ENCODE data around the gene MYO19.

MYO19 gene, protein sequence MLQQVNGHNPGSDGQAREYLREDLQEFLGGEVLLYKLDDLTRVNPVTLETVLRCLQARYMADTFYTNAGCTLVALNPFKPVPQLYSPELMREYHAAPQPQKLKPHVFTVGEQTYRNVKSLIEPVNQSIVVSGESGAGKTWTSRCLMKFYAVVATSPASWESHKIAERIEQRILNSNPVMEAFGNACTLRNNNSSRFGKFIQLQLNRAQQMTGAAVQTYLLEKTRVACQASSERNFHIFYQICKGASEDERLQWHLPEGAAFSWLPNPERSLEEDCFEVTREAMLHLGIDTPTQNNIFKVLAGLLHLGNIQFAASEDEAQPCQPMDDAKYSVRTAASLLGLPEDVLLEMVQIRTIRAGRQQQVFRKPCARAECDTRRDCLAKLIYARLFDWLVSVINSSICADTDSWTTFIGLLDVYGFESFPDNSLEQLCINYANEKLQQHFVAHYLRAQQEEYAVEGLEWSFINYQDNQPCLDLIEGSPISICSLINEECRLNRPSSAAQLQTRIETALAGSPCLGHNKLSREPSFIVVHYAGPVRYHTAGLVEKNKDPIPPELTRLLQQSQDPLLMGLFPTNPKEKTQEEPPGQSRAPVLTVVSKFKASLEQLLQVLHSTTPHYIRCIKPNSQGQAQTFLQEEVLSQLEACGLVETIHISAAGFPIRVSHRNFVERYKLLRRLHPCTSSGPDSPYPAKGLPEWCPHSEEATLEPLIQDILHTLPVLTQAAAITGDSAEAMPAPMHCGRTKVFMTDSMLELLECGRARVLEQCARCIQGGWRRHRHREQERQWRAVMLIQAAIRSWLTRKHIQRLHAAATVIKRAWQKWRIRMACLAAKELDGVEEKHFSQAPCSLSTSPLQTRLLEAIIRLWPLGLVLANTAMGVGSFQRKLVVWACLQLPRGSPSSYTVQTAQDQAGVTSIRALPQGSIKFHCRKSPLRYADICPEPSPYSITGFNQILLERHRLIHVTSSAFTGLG

DNA sequence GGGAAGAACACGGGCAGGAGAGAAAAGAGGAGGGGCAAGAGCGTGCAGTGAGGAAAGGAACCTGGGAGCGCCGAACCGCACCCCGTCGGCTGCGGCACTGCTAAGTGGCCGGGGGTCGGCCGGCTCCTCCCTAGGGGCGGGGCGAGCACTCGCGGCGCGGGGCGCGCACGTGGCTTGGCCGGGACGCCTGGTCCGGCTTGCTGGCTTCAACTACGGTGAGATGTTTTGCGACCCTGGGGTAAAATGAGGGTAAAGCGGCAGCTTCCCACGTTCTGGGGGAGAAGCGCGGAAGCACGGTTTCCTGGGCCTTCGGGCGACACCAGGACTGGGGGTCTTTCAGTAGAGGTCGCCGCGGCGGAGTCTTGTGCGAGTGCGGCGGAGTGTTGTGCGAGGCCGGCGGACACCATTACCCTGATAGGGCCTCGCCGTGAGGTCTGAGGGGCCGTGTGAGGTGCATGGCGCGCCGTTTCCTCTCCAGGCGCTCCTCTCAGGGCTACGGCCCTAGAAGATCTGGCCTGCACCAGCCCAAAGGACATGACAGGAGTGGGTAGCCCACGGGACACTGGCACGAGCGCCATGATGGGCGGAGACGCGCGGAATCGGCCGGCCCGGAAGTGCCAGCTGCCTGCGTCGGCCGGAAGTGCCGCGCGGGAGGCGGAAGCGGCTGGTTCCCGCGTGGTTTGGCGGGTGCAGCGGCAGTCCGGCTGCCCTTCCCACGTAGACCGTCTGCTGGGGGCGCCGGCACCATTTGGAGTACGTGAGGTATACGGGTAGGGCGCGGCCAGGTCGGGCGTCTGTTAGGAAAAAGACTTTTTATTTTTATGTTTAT is at the start of gene MYO19, which contains the start of gene PIGW:
MYO19 (minus strand) TSS at position 29 of the 829 bp plus-strand sequence. CDS start 2,330 bp downstream, outside the sequence.
PIGW (plus strand) TSS at position 148 of the 829 bp plus-strand sequence. CDS start 2,115 bp downstream, outside the sequence.
- DNase-seq (ENCODE audit: low spot score) = peak; percentile 94

DNA sequence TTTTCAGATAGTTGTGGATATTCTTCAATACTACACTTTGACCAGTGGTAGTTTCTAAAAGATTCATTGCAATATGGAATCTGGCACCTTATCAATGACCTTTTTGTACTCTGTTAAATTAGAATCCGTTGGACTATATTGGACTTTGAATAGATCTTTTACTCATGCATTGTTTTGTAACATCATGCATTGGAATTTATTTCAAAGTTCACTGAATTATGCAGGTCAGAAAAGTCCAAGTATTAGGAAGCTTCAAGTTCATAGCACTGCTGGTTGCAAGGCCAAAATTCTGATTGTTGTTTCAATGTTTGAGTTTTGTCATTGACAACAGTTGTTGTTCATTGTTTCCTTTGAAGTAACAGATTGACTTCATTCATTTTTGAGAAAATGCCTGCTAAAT is 49.1 kb upstream of the MYO19 start:
- DNase-seq (ENCODE audit: low spot score) = no peak

DNA sequence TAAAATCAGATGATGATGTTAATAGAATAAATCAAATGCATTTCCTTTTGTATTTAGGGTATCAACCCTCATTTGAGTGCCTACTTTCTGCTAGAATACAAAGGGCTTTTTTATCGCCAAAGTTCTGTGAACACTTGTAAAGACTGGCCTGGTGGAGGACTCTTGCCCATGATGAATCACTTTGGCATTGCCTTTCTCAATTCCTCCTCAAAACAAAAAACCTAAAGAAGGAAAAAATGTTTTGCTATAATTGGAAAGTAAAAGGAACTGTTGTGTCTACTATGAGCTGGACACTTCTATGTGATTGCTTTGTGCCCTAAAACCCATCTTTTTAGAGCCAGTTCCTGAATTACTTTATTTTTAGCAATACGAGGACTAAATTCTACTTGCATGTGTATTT is 44.0 kb upstream of the MYO19 start:
- DNase-seq (ENCODE audit: low spot score) = no peak

DNA sequence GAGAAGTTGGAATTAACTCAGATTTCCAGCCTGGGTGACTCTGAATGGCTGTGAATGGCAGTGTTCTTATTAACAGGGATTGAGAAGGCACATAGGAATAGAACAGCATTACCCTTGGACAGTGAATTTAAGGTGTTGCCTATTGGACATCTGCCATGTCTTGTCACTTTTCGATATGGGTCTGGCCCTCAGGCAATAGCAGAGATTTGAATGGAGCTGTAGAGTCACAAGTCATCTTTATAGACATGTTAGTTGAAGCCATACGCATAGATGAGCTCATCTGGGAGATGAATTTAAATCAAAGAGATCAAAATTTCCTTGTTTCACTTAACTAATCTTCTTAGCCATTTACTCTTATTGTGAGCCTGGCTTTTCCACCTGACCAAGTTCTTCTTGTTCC is 42.1 kb upstream of the MYO19 start:
- DNase-seq (ENCODE audit: low spot score) = no peak

DNA sequence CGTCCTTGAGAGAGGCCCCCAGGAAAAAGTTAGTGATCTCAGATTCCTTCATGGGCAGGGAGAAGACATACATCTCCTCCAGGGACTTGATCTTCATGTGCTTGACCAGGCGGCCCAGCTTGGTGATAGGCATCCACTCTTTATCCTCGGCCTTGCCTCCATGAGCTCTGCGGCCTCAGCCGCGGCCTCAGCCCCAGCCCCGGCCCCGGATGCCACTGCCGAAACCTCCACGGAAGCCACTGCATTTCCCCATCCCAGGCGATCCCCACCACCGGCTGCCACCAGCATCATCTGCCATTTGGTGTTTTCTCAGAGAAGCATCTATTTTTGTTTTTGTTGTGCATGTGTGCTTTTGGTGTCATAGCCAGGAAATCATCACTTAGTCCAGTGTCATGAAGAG is 40.4 kb upstream of the MYO19 start:
- no peak for DNase-seq (ENCODE audit: low spot score)

DNA sequence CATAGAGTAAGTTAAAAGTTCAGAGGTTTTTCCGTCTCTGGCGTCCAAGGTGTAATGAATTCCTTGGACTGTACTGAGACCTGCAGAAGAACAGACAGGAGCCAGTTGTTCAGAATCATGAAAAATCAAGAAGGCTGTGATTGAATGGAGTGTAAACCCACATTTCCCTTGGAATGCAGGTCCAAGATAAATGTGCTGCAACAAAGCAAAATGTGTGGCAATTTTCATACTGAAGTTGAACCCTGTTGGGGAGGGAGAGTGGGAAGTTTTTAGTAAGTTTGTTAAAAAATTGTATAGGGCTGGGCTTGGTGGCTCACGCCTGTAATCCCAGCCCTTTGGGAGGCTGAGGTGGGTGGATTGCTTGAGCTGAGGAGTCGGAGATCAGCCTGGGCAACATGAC is 31.4 kb upstream of the MYO19 start:
- no peak for DNase-seq (ENCODE audit: low spot score)

DNA sequence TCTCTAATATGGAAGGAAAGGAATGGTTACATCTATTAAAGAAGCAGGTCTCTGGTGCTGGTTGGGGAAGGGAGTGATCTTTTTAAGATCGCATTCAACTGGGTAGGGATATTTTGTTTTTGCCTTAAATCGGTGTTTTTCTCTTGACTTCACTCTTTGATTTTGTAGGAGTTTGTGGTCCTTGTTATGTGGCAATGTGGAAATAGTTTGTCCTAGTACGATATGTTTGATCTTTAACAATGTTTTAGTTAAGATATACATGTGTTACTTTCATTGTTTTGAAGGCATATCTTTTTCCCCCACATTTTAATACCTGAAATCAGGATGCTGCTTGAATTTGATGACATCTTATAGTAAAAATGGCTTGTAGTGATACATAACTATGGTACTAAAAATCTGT is 18.8 kb upstream of the MYO19 start:
- no peak for DNase-seq (ENCODE audit: low spot score)

DNA sequence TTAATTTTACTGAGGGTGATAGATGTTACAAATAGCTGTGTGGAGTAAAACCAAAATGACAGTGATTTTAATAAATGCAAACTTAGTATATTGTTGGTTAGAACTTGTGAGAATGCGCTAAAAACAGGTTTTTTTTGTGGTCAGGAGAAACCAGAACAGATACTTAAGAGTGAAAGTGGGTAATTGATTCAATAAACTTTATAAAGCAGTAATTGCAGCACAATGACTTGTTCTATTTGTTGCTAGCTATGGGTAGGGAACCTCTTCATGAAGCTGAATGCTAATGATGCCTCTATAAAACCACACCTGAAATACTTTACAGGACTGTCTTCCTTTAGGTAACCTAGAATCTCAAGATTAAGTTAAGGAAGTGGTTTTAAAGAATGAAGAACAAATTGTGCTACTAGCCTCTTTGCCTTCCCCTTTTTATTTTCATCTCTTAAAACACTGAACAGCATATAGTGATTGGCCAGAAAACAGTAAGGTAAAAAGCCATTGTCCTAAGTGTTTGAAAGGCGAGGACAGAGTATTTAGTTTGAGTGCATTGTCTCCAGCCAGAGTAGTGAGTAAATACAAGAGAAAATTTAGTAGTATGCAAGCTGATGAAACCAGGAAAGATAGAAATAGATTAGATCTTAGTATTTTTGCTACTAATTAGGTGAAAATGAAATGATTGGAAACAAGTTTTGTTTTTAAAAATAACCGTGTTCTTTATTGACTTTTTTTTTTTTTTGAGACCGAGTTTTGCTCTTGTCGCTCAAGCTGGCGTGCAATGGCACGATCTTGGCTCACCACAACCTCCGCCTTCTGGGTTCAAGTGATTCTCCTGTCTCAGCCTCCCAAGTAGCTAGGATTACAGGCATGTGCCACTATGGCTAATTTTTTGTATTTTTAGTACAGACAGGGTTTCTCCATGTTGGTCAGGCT is 16.1 kb upstream of the MYO19 start:
- DNase-seq (ENCODE audit: low spot score) = no peak

DNA sequence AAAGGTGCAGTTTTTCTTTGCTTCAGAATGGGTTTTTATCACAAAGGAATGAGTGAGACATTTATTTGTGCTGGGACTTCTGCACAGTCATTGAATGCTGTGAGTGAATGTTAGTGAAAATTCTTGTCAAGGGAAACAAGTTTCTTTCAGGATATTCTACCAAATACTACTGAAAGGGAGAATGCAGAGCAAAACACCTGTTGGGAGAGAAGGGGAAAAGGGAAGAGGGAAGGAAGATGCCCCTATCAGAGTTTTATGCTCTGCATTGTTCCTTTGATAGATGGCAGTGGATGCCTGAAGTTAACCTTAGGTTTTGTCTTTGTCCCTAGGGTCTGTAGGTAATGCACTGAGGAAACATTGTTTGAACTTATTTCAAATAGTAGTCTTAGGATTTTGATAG is 13.1 kb upstream of the MYO19 start:
- no peak for DNase-seq (ENCODE audit: low spot score)

DNA sequence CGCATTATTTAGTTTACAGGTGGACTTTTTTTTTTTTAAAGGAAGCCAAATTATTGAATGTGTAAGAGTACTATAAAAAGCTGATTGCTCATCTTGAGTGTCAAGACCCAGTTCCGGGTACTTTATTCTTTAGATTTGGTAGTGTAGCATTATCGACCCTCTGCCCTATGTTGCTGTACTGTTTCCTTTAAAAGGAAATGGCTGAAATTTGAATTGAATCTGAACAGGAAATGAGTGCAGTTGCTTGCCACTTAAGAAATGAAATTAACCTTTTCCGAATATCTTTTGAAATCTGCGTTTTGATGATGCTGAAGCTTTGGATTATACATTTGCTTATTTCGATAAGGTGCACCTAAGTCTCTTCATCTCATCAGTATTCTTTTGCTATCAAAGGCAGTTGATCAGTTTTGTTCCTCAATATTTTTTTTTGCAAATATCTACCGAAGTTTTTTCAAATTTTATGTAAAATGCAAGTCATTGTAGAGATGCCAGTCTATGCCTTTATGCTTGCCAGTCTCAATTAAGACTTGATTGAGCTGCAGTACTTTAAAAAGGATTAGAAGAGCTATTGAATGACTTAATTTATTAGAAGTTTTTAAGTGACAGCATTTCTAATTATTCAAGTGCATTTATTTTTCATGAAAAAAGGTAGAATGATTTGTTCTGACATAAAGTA is 11.9 kb upstream of the MYO19 start:
- no peak for DNase-seq (ENCODE audit: low spot score)

DNA sequence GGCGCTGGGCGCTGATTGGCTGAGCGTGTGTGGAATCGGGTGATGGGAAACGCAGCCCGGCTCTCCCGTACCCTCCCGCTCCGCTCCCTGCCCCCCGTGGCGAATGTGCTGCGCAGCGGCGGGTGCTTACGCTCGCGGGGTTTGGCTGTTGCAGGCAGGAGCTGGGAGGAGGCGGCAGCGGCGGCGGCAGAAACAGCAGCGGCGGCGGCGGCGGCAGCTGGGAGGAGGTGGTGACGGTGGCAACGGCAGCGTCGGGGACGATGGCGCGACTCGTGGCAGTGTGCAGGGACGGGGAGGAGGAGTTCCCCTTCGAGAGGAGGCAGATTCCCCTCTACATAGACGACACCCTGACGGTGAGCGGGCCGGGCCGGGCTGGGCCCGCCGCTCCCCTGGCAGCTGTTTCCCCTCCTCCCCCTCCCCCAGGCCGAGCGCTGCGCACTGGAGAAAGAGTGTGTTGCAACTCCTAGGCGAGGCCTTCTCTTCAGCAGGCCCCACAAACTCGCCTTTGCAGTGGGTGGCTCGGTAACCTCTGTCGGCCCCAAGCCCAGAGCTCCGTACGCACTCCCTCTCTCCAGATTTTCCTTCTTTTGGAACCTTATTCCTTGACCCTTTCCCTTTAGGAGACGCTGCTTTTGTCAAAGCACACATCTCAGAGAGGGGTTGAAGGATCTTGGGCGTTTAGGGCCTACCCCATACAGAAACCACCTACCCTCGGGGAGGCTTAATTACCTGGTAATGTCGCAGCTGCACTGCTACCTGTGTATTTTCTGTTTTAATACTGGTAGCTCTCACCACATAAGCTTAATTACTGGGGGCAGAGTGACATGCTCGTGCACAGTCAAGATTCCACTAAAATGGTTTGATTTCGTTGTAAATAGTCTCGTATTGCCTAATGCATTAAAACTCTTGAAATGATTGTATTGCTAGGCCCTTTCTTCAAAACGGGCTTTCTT is 11.1 kb upstream of the MYO19 start:
- DNase-seq (ENCODE audit: low spot score) = peak; percentile 96

DNA sequence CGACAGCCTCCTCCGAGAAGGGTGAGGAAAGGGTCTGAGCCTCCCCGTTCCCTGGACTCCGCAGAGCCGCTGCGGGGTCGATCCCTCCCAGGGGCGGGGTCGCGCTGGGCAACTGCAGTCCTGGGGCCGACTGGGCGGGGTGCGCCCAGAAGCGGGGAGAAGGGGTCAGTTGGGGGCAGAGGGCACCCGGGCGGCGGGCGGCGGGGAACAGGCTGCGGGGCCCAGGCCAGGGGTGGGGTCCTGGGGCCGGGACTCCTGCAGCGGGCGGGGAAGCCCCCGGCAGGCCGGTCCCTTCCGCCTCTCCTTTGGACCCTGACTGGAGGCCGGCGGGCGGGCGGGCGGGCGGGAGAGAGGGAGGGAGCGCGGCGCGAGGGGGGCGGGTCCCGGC is 10.4 kb upstream of the MYO19 start:
- DNase-seq (ENCODE audit: low spot score) = no peak

DNA sequence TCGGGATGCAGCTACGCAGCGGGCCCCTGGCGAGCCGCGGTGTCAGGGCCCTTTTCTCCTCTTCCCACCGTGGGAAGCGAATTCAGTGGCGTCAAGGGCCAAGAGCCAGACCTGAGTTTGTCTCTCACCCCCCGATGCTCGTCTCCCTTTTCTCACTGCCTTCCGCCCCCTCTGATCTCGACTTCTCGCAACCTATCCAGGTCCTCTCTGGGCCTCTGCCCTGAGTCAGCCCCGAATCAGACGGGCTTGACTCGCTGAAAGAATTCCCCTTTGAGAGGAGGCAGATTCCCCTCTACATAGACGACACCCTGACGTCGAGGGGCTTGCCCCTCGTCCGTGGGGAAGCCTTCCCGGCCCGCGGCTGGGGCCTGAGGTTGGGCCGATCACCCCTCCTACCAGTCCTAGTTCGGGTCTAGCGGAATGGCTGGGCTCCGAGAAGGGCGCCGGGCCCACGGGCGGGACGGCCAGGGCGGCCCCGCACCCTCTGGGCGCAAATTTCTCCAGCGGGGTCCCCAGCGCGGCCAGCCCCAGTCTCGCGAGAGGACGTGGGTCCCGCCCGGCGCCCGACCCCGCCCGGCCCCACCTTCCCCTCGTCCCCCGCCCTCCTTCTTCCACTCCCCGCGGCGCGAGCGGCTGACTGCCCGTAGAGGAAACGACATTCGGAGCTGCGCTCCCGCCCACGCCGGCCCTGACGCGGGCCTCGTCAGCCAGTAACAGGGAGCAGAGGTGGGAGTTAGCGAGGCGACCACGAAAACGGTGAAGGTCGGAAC is 9.8 kb upstream of the MYO19 start, which contains the start of gene GGNBP2:
GGNBP2 (plus strand) TSS at position 613 of the 770 bp plus-strand sequence. CDS start 806 bp downstream, outside the sequence.
- DNase-seq (ENCODE audit: low spot score) = peak; percentile 89

DNA sequence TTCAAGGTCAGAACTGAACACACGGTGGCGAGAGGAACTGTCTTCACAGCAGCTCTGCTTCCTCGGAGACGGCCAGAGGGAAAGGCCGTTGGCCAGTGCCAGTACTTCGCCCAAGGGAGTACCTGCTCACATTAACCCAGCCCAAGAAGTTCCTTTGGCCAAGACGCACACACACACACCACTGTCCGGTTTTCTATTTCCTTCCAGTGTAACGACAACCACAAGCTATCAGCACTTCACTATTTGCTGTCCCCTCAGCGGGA is 9.3 kb upstream of the MYO19 start:
- peak; percentile 12 for DNase-seq (ENCODE audit: low spot score)

DNA sequence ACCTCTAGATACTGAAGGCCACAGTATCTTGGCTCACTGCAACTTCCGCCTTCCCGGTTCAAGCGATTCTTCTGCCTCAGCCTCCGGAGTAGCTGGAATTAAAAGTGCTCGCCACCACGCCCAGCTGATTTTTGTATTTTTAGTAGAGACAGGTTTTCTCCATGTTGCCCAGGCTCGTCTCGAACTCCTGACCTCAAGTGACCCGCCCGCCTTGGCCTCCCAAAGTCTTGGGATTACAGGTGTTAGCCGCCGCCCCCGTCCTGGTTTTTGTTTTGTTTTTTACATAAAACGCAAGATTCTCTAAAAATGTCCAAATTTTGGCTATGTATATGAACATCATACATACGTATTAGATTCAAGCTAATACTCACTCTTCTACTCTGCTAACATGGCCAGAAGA is 8.1 kb upstream of the MYO19 start:
- DNase-seq (ENCODE audit: low spot score) = no peak

DNA sequence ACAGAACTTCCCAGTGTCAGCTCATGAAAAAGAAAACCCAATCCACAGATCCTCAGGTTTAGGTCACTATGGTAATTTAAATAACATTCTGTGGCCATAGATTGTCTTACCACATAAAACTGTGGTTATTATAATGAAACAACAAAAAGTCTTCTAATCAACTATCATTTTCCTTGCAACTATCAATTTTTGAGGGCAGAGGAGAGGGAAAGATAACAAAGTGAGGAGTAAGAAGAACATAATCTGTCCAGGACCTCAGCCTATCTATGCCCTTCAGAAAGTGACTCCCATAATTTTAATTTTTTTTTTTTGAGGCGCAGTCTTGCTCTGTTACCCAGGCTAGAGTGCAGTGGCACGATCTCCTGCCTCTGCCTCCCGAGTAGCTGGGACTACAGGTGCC is 6.0 kb upstream of the MYO19 start:
- no peak for DNase-seq (ENCODE audit: low spot score)

DNA sequence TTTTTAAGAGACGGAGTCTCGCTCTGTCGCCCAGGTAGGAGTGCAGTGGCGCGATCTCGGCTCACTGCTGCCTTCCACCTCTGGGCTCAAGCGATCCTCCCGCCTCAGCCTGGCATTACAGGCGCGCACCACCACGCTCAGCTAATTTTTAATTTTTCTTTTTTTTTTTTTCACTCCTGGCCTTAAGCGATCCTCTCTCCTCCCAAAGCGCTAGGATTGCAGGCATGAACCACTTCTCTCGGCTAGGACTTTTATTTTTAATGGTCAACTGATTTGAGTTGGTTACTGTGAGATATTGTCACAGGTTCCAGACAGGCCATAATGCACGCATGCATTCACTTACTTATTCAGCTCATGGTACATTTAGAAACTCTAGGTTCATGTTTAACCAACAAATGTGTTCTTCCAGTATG is 1.0 kb upstream of the MYO19 start:
- no peak for DNase-seq (ENCODE audit: low spot score)
